ENCODE measurements around the gene CRYL1. TPM values are rescaled to one million over a fixed set of nuclear protein-coding genes. Genes with fewer than 3 reads are reported as not detected.

CRYL1 gene
- total RNA-seq, 1 experiment from 2014 or later, result 3.7 TPM

GRCh38 chr13:20561741-20562140, 36.1 kb upstream of the CRYL1 start:
- H3K27me3 ChIP-seq (ENCODE audit: insufficient read depth, low read length), result no peaks in the 10 kb centered on the region
- H3K18ac ChIP-seq (ENCODE audit: insufficient read length, low read depth, low read length), result no peak overlapping the region
- H3K27me3 Mint-ChIP-seq (ENCODE audit: low read depth), result peaks cover 21% of the 10 kb centered on the region
- H4K91ac ChIP-seq (ENCODE audit: insufficient read length, low read depth, low read length), result no peak overlapping the region
- no peak overlapping the region for H2BK20ac ChIP-seq (ENCODE audit: low read depth, low read length, poor library complexity, severe bottlenecking)
- H3K56ac ChIP-seq (ENCODE audit: insufficient read length, low read depth, low read length), result no peak overlapping the region
- TF ChIP-seq, protein P1, sequence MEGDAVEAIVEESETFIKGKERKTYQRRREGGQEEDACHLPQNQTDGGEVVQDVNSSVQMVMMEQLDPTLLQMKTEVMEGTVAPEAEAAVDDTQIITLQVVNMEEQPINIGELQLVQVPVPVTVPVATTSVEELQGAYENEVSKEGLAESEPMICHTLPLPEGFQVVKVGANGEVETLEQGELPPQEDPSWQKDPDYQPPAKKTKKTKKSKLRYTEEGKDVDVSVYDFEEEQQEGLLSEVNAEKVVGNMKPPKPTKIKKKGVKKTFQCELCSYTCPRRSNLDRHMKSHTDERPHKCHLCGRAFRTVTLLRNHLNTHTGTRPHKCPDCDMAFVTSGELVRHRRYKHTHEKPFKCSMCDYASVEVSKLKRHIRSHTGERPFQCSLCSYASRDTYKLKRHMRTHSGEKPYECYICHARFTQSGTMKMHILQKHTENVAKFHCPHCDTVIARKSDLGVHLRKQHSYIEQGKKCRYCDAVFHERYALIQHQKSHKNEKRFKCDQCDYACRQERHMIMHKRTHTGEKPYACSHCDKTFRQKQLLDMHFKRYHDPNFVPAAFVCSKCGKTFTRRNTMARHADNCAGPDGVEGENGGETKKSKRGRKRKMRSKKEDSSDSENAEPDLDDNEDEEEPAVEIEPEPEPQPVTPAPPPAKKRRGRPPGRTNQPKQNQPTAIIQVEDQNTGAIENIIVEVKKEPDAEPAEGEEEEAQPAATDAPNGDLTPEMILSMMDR (conservative IDR thresholded peaks at IDR 0.05), result no peak
- no peak overlapping the region for H3K9ac ChIP-seq (ENCODE audit: extremely low read depth, insufficient read length, low read length)
- no peak overlapping the region for H3K4ac ChIP-seq (ENCODE audit: low read depth, low read length)
- H3K27ac ChIP-seq (ENCODE audit: insufficient read length, low read depth, low read length), result no peak overlapping the region
- H4K5ac ChIP-seq (ENCODE audit: insufficient read length, low read depth, low read length), result no peak overlapping the region
- no peak overlapping the region for H2BK12ac ChIP-seq (ENCODE audit: insufficient read length, low read depth, low read length)
- H3K36me3 Mint-ChIP-seq (ENCODE audit: insufficient read depth in 1 of 3, low read depth in 3 of 3), result peaks cover 4 to 20% (median 9%) of the 10 kb centered on the region in 3 experiments; a peak in 6 of 7 replicates
- H2BK15ac ChIP-seq (ENCODE audit: low read depth, low read length), result no peak overlapping the region
- H4K20me1 ChIP-seq (ENCODE audit: control insufficient read depth, insufficient read depth, insufficient read length), result no peaks in the 10 kb centered on the region
- no peaks in the 10 kb centered on the region for H3K4me1 ChIP-seq (ENCODE audit: insufficient read depth, low read length)
- no CpG with 5 or more reads among the region's 5 CpGs for WGBS (ENCODE audit: extremely low coverage, insufficient read length, low lambda C conversion rate)
- H2AFZ ChIP-seq (ENCODE audit: low read length), result no peak overlapping the region
- no peak overlapping the region for H3K4me3 Mint-ChIP-seq
- H3K9me3 Mint-ChIP-seq, result peaks cover 20 to 25% of the 10 kb centered on the region in 2 experiments
- no peak overlapping the region for H3K23ac ChIP-seq (ENCODE audit: insufficient read length, low read depth, low read length)
- no peaks in the 10 kb centered on the region for H3K79me2 ChIP-seq (ENCODE audit: insufficient read depth, low read length)
- H4K8ac ChIP-seq (replicated peaks; ENCODE audit: insufficient read length, low read depth, low read length), result no peak overlapping the region
- no peak overlapping the region for H2BK120ac ChIP-seq (ENCODE audit: low read depth, low read length, poor library complexity, severe bottlenecking)
- no peak overlapping the region for H3T11ph ChIP-seq (ENCODE audit: low read length)
- H2AK5ac ChIP-seq (ENCODE audit: insufficient read length, low read length), result no peak overlapping the region
- no peaks in the 10 kb centered on the region for H3K9me3 ChIP-seq (ENCODE audit: control insufficient read depth, low read depth, low read length)
- no peak overlapping the region for H3K14ac ChIP-seq (ENCODE audit: insufficient read depth, low read length)
- H3K23me2 ChIP-seq (ENCODE audit: insufficient read length, low read depth, low read length, poor library complexity, severe bottlenecking), result peaks cover 4% of the 10 kb centered on the region
- no peak overlapping the region for H3K4me2 ChIP-seq (ENCODE audit: insufficient read depth, insufficient read length, low read length)
- H2BK5ac ChIP-seq (ENCODE audit: insufficient read length, low read length), result no peak overlapping the region
- peaks cover 3% of the 10 kb centered on the region in 2 experiments for H3K4me1 Mint-ChIP-seq
- no peak overlapping the region for H3K27ac Mint-ChIP-seq
- no peak for DNase-seq
- H3K79me1 ChIP-seq (ENCODE audit: insufficient read depth, low read depth, low read length, poor library complexity, severe bottlenecking), result no peaks in the 10 kb centered on the region
